ENCODE data around the gene SUPT3H.

The SUPT3H gene

DNA sequence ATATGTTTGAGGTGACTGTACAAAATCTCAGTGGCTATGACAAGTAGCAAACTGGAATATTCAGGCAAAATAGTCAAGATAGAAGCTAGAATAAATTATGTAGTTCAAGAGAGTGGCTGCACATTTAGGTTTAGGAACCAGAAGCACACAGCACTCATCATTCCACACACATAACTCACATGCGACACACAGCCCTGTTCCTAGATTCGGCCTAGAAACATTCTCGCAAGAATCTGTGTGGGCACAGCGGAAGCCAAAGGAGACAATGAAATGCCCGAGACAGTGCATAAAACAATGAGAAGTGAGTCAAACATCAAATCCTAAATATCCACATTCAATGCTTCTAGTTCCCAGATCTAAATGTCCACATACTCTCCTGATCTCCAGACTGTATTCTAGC lies 9.5 kb upstream of the SUPT3H start:
- no peak for DNase-seq

DNA sequence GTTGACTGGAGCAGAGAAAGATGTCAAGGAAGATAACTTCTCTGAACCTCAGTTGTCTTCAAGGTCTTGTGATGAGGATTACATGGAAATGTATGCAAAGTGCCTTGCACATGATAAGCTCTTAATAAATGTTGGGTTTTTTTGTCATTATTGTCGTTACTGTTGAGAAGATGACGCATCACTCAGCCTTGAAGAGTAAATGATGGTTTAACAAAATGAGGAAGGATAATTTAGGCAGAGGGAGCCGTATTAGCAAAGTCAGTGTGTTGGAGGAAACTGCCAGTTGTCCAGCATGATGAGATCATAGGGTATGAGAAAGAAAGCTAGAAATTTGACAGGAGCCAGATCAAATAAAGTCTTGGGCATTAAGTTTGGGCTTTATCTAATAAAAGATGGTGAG lies 8.8 kb upstream of the SUPT3H start:
- no peak for DNase-seq

DNA sequence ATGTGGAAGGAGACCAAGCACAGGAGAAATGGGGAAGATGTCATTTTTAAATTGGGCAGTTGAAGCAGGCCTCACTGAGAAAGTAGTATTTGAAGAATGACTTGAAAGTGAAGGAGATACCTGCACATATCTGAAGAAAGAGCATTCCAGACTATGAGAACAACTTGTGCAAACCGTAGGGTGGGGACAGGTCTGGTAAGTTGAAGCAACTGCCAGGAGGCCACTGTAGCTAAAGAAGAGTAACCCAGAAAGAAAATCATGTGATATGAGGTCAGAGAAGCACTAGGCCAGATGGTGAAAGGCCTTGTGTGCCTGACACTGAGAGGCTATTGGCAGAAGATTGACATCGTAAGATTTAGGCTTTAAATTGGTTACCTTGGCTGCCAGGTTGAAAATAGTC lies 4.7 kb upstream of the SUPT3H start:
- DNase-seq: no peak

DNA sequence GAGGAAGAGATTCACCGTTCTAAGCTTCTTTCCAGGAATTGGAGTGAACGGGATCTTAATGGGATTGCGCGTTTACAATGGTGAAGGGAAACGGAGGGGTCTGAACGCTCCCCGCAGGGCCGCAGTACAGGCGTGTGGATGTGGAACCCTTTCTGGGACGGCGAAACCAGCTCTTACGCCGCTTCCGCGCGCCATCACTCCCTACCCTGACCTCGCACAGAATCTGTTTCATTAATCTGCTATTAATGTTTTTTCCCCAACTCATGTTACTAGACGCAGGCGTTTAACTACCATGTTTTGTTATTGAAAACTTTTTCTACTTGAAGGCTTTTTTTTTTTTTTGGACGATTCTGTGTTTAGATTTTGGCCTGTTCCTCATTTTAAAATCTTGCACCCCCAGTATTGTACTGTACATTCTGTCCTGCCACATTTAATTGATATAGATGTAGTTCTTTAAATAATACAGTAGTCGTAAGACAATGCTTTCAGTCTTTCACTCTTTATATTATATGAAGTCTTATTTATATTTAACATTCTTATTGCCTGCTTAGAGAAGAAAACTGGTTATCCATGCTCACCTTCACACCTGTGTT lies 696 bp upstream of the SUPT3H start:
- no peak for DNase-seq

DNA sequence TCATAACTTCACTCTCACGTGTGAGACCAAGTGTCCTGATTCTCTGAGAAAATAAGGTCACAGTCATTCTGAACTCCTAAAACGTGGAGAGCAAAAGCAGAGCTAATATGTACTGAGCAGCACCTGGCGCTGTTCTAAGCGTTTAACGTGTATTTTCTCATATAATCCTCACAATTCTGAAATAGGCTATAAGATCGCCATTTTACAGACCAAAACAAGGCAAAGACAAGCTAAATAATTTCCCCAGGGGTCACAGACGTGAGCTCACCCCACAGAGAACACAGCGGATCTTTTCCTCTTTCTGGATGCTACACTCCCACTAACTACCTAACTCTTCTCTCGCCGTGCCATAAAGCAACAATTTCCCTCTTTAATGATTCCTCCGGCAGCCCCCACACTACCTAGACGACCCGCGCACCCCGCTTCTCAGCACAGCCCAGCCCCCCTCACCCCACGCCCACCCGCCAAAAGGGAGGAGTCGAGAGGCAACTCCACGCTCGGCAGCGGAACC lies 636 bp downstream of the SUPT3H start:
- no peak for DNase-seq

DNA sequence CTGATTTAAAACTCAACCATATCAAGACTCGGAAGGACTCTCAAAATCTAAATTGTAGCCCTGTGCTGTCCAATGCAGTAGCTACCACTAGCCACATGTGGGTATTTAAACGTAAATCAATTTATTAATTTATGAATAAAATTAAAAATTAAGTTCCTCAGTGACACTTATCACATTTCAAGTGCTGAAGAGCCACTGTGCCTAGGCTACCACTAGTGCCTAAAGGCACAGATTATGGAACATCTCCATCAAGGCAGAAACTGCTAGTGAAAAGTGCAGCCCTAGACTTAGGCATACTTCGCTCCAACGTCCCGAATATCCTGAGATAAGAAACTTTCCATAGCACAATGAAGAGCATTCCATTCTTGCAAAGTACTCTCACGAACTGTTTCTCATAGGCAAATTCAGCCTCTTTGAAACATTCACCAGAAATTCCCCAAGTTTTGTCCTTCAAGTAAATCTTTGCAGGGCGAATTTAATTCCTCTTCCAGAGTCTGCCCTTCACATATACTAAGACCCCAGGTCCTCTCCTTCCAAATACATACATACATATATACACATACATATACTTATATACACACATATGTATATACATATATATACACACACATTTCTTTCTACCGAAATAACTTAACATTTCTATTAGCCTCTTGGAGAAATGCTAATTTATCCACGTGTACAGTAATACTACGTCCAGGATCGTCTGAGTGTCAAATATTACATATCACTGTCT lies 1.3 kb downstream of the SUPT3H start:
- DNase-seq: no peak

DNA sequence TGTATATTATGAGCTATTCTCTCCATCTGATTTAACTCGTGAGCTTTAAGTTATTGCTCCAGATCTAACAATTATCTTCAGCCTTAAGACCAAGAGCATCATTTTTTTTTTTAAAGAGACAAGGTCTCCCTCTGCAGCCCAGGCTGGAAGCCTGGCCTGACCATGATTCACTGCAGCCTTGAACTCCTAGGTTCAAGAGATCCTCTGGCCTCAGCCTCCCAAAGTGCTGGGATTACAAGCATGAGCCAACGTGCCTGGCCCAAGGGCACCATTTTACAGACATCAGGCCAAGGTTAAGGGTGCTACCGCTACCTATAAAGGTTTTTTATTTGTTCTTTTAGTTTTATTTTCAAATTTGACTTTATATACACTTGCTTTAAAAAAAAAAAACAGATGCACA lies 2.3 kb downstream of the SUPT3H start:
- DNase-seq: no peak

DNA sequence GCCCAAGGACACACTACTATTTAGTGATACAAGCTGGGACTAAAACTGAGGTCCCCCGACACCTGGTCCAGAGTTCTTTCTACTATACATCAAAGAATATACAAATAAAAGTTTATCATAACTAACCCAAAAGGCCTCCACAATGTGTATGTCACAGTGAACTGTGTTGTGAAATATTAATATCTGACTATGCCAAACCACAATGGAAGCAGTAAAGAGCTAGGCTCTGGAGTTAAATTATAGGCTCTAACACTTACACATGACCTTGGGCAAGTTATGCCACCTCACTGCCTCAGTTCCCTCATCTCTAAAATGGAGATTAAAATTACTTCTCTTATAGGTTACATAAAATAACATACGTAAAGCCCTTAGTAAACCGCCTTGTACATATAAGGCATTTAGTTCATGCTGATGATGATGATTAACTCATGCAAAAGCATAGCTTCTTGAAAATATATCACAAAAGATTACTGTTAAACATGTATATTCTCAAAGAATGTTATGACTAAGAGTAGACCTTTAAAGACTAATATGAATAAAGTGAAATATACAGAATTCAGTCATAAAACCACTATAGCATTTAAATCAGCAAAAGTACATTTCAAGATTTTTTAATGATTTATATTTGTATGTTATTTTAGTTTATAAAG lies 5.7 kb downstream of the SUPT3H start:
- no peak for DNase-seq

DNA sequence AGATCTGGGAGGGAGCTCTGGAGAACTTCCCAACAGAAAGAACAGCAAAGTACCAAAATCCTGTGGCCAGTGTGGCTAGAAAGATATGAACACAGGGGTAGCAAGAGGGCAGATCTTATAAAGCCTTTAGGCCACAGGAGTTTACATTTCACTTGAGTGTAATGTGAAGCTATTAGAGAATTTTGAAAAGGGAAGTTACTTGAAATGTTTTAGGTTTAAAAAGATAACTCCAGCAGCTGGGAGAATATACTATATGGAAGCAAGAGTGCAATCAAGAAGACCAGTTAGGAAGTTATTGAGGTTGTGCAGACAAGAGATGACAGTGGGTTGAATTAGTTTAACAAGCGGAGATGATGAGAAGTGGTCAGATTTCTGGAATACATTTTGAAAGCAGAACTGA lies 7.9 kb downstream of the SUPT3H start:
- no peak for DNase-seq

DNA sequence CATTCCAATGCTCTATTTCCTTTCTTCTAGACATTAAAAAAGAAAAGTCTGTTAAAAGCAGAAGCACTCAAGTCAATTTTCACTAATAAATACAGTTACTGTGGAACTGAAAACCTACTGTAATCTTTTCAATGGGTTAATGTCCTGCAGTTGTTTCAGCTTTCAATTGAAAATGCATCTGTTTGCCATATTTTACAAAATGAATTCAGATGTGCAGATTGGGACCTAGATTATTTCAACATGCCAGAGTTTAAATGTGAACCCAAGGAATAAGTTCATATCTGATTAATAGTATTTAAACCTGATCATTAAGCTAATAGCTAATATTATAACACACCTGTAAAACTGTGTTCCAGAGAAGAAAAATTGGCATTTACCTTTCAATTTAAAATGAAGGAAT lies 9.7 kb downstream of the SUPT3H start:
- DNase-seq: no peak

DNA sequence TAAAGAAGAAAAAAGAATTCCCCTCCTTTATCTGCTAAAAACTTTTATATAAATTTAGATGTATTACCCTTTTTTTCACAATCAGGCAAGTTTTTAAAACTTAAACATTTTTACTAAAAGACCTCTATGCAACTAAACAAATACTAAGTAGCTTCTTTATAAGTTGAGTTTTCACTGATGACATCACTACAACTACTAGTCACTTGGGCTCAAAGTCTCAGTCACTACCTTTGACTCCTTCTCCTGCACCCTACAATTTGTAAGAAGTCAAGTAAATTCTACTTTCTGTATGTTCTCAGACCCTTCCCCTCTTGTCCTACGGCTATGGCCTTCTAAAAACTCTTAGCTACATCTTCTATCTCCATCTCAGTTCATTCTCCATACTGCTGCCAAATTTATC lies 11.2 kb downstream of the SUPT3H start:
- DNase-seq: no peak

DNA sequence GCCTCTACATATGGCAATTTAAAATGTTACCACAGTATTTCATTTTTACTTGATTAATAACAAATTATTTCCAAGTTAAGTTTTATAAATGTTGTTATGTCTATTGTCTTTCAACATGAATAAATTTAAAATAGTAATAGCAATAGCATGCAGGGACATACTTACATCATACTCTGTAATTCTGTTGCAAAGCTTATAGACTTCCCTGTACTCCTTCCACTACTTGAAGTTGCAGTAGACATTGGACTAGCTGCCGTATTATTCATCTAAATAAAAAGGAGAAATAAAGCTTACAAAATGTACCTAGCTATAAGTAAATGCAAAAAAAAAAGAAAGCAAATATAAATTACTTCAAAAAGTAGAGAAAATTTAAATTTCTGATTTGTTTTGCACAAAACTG lies 12.7 kb downstream of the SUPT3H start:
- no peak for DNase-seq

DNA sequence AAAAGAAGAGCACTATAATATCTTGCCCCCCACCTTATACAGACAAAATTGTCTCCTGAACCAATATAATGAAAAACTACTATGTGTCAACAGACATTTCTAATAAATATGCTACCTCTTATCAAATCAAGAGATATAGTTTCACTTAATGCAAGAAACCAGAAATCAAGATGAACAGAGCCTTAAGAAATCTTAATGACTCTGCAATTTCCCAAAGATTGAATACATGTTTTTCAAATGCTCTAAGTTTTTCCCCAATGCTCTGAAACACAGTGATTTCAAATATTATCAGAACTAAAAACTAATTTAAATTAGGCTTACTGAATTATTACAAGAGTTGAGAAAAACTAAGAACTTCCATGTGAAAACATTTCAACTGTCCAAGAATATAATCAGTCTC lies 13.3 kb downstream of the SUPT3H start:
- DNase-seq: no peak

DNA sequence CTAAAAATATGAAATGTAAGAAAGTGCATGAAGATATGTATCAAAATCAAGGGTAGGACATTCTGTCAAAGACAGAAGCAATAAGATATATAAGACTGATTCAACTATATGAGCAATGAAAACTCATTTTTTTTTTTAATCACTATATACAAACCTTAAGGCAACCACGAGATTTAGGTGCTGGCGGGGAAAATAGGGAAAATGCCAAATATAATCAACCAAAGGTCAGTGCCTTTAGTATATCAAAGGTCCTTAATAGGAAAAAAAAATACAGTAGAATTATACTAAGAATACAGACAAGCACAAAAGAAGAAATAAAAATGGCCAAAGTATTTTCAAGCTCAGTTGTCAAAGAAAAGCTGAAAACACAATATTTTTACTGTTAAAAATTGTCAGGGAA lies 24.1 kb downstream of the SUPT3H start:
- no peak for DNase-seq

DNA sequence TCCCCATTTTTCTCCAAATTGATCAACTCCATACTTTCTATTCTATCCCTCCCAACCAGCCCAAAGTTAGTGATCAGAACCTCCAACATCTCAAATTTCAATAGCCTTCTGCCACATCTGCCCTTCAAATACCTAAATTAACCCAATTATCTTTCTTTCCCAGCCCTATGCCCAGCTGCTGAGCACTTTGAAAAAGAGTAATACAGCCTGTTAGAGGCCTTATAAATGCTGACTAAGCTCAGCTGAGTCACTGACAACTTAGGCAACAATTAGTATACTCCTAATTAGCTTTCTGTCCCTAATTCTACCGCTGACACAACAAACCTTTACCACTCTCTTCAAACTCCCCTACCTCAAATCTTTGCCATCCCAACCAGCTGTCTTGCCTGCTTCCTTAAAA lies 26.1 kb downstream of the SUPT3H start:
- no peak for DNase-seq

DNA sequence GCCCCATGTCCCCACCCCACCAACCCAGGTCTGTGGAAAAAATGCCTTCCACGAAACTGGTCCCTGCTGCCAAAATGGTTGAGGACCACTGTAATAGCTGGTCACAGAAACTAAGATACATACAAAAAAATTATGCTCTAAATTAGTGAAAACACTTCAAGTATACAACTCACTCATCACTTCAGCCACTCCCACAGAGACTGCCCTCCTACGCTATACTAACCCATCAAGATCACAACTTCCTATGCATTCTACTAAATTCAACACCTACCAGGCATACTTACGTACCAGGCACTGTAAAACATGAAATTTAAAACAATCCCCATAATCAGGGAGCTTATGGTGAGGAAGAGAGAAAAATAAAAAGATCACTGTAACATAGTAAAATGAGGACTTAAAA lies 26.7 kb downstream of the SUPT3H start:
- DNase-seq: no peak

DNA sequence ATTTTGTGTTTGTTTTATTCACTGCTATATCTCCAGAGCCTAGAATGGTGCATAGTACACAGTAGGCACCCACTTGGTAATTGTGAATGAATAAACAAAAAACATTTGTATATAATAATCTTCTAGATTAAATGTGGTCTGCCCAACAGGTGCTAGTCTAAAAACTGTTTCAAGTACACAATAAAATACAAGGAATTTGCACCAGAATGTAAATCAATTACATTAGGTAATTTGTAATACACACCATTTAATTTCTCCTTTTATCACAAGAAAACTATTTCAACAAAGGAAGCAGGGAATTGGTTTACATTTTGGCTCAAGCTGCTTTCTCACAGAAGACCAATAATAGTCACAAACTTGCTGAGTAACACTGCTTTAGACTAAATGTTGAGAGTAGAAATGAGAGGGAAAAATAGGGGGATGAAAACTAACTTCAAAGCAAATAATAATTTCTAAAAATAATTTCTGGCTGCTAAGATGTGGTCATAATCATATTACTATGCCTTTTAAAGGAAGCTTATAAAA lies 27.5 kb downstream of the SUPT3H start:
- no peak for DNase-seq

DNA sequence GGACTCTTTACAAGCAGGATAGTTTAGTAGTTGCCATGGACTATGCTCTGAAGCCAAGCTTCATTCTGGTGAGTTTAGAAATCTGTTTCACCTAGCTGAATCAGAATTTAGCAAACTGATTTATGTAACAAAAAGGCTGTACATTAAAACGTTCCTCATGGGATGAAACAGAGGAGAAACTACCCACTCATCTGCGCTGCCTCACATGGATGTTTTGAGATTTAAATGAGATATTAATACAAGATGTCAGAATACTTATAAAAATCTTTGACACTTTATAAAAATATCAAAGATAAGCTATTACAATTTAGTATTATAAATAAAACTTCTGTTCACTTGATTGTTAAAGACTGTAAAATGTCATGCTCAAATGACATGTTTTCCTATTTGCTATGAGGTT lies 32.8 kb downstream of the SUPT3H start:
- no peak for DNase-seq

DNA sequence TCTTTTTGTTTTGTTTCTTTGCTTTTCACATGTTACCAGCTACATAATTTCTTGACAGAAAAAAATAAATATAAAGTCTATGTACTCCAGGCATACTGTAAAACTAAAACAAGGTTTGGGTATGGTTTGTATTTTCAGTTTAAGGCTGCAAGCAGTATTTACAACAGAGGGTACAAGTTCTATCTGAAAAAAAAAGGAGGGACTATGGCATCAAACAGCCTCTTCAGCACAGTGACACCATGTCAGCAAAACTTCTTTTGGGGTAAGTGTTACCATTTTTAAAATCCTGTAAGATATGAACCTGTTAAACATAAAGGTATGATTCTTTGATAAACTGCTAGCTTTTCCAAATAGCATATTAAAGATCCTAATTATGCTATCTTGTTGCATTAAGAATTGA lies 49.2 kb downstream of the SUPT3H start:
- no peak for DNase-seq

DNA sequence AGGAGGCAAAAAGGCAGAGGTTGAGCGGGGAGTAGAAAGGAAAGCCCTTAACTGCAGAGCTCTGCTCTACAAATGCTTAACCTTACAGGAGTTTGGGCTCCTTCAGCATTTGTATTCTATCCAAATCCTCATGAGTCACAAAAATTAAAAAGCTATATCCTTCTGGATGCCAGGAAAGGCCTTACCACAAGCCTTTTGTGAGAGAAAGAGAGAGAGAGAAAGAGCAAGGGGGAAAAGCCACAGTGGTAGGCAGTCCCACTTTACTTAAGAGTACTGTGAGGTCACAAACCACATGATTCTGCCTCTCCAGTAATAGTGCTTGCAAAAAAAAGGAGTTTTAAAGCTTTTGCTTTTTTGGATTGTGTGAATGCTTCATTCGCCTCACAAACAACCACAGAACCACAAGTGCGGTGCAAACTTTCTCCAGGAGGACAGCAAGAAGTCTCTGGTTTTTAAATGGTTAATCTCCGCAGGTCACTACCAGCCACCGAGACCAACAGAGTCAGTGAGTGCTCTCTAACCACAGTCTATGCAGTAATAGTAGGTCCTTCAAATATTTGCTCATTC lies 49.7 kb downstream of the SUPT3H start, which contains the start of gene RUNX2:
RUNX2 (plus strand) TSS at position 375 of the 567 bp plus-strand sequence. CDS start 397 bp downstream, outside the sequence.
- no peak for DNase-seq

DNA sequence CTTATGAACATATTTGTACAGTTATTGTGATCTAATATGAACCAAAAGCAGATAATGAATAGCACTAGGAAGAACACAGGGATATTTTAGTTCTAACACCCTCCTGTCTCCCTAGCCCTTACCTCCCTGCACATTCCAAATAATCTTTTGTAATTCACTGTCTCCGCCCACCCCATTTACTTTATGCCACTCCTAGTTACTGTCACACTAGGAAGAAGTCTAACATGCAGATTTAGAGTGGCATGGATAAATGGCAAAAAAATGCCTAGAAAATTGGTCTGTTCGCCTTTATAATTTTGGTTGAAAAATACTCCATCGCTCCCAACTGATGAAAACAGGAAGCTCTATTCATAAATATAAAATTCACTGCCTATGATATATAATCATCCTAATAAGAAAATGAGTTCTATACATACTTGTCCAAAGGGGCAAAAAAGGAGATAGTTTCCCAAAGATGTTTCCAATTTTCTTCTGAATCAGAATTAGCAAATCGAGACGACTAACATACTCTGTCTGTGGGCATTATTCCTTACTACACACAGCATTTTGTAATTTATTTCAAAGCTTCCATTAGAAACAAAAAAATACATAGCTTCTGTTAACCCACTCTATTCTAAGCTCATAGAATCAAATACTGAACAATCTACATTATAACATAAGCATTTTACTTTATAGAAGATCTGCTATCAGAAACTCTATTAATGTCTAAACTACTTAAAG lies 50.9 kb downstream of the SUPT3H start:
- DNase-seq: no peak

DNA sequence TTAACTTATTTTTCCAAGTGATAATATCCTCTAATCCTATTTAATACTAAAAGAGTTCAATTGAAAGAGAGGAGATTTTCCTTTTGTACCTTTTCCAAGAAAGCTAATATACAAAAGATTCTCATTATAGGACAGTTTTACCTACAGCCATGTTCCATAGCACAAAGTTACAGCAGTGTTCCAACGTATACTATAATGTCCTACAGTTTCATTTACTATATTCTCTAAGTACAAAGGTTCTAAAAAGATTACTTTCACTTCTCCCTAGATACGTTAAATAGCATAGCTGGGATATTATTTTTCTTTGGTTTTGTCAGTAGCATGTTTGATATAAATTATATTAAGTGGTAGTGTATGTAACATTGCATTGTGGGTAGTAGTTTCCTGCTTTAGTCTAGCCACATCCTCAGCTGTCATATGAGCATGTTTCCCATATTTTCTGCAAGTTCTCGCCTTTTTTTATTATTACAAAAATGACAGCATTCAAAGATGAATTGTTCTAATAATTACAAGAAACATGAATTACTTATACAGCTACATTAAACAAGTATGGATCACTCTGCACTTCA lies 54.0 kb downstream of the SUPT3H start:
- DNase-seq: no peak

DNA sequence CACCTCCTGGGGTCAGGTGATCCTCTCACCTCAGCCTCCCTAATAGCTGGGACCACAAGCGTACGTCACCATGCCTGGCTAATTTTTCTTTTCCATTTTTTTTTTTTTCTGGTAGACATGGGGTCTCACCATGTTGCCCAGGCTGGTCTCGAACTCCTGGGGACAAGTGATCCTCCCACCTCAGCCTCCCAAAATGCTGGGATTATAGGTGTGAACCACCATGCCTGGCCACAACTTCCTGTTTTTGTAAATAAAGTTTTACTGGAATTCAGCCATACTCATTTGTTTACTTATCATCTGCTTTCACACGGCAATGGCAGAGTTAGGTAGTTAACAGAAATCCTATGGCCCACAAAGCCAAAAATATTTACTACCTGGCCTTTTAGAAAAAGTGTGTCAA lies 57.4 kb downstream of the SUPT3H start:
- DNase-seq: no peak

All from activated CD4-positive, CD25-positive, alpha-beta regulatory T cell treated with anti-CD3 and anti-CD28 coated beads, Interleukin-2, amount 50 U/mL, for 72 hours (primary cell).